Measurements from ENCODE around the gene HTT-AS.

DNA sequence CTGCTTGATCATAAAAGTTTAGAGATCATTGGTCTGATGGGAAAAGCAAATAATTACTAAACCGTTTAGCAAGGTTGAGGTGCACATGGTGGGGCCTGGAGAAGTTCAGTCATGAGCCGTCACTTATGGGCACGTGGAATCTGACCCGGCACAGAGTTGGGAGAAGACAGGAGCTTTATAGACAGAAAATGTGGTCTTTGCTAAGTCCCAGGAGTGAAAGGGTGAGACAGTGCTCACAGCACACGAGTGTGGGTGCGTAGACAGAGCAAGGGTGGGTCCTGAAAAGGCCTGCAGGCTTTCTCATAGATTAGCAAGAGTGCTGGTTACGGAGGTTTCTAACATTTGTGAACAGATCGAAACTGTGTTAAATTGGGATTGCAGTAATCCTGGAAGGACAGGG lies 44.0 kb upstream of the HTT-AS start:
- TF ChIP-seq TAF1 (IDR thresholded peaks at IDR 0.05; ENCODE audit: borderline replicate concordance, insufficient read depth, low read length) = no peak
- no peak for TF ChIP-seq POLR2AphosphoS5 (IDR thresholded peaks at IDR 0.05; ENCODE audit: low read depth, low read length)
- TF ChIP-seq, protein P1, sequence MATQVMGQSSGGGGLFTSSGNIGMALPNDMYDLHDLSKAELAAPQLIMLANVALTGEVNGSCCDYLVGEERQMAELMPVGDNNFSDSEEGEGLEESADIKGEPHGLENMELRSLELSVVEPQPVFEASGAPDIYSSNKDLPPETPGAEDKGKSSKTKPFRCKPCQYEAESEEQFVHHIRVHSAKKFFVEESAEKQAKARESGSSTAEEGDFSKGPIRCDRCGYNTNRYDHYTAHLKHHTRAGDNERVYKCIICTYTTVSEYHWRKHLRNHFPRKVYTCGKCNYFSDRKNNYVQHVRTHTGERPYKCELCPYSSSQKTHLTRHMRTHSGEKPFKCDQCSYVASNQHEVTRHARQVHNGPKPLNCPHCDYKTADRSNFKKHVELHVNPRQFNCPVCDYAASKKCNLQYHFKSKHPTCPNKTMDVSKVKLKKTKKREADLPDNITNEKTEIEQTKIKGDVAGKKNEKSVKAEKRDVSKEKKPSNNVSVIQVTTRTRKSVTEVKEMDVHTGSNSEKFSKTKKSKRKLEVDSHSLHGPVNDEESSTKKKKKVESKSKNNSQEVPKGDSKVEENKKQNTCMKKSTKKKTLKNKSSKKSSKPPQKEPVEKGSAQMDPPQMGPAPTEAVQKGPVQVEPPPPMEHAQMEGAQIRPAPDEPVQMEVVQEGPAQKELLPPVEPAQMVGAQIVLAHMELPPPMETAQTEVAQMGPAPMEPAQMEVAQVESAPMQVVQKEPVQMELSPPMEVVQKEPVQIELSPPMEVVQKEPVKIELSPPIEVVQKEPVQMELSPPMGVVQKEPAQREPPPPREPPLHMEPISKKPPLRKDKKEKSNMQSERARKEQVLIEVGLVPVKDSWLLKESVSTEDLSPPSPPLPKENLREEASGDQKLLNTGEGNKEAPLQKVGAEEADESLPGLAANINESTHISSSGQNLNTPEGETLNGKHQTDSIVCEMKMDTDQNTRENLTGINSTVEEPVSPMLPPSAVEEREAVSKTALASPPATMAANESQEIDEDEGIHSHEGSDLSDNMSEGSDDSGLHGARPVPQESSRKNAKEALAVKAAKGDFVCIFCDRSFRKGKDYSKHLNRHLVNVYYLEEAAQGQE (IDR thresholded peaks at IDR 0.05; ENCODE audit: insufficient read depth in 1 of 2, low read depth in 2 of 2, low read length in 2 of 2) = no peak
- no peak for TF ChIP-seq SIN3A (IDR thresholded peaks at IDR 0.05; ENCODE audit: borderline replicate concordance, insufficient read depth, low read length)

All from PFSK-1 (cell line).